GM18868 (cell line): Measurements from ENCODE around the gene TSPAN6.

Experiments
- ATAC-seq: cut with Tn5 transposase; IDR thresholded peaks from one replicate; pipeline ENCODE4 v1.9.1; 2021; ENCODE audit warnings: mild to moderate bottlenecking, moderate library complexity; ENCODE audit not compliant: unreplicated experiment

Gene TSPAN6

GRCh38 chrX:100591256-100592051 is 45.2 kb downstream of the TSPAN6 start:
- ATAC-seq = no peak

GRCh38 chrX:100587861-100588260 is 48.7 kb downstream of the TSPAN6 start:
- ATAC-seq = no peak

GRCh38 chrX:100586747-100587146 is 49.9 kb downstream of the TSPAN6 start:
- ATAC-seq = no peak

- ATAC-seq = no peak
These were observed 52.0 kb downstream of the TSPAN6 start, which contains the start of gene TNMD for GRCh38 chrX:100584611-100585010. Gene TNMD (plus strand): TSS chrX:100584936. CDS start chrX:100585019, 83 bp downstream.
